Natural killer cell treated with Interleukin-12 subunit alpha and Interleukin-12 subunit beta and Interleukin-15 and Interleukin-18, amount 100 ng/mL, for 72 hours (primary cell): ENCODE data around the gene SIPA1L2. TPM values are rescaled to one million over a fixed set of nuclear protein-coding genes. Genes with fewer than 3 reads are reported as not detected.

Experiments used
- ATAC-seq, 2 donors: fragments of 150-1000 bp; cut with Tn5 transposase in 1 of 2; sonication (Bioruptor Pico), chemical (Tn5 transposase) in 1 of 2; 2 replicates each; pipeline ENCODE4 v1.10.0; 2021
- DNase-seq: peaks from one replicate; pipeline ENCODE4 v3.0.0; 2022; ENCODE audit warnings: low spot score
- H3K27ac Mint-ChIP-seq, 2 donors: 1 replicate in 1 of 2; 2 replicates in 1 of 2; pipeline ENCODE4 v1.8.0; 2022; ENCODE audit warnings: mixed read lengths in 2 of 2, mild to moderate bottlenecking in 1 of 2, moderate library complexity in 1 of 2
- H3K27me3 Mint-ChIP-seq, 2 donors: 1 replicate in 1 of 2; 2 replicates in 1 of 2; pipeline ENCODE4 v1.8.0; 2022; ENCODE audit warnings: mixed read lengths in 2 of 2
- H3K36me3 Mint-ChIP-seq: one replicate; pipeline ENCODE4 v1.8.0; 2022; ENCODE audit warnings: mixed read lengths
- H3K4me1 Mint-ChIP-seq, 2 donors: 1 replicate in 1 of 2; 2 replicates in 1 of 2; pipeline ENCODE4 v1.8.0; 2022; ENCODE audit warnings: low read depth in 2 of 2, mixed read lengths in 2 of 2, mild to moderate bottlenecking in 1 of 2
- H3K4me3 Mint-ChIP-seq: one replicate; pipeline ENCODE4 v1.8.0; 2022; ENCODE audit warnings: mixed read lengths
- H3K9me3 Mint-ChIP-seq: 2 replicates; pipeline ENCODE4 v1.8.0; 2022; ENCODE audit warnings: mixed read lengths
- total RNA-seq, 2 donors: library from RNA; stranded (reverse); gene quantifications; one replicate each; pipeline ENCODE4 v1.2.3, GENCODE V29; 2022

The SIPA1L2 gene
- total RNA-seq, 2 donors from 2014 or later = 2.4 to 3.7 TPM

GRCh38 chr1:232599178-232600041 is 30.5 kb downstream of the SIPA1L2 start:
- DNase-seq (no peak), ATAC-seq (peak in 1 of 2 donors; percentile 28)
- Mint-ChIP-seq H3K4me1 (peaks cover 8 to 20% of the 10 kb centered on the region in 2 donors), H3K36me3 (no peaks in the 10 kb centered on the region), H3K27ac (peak overlapping the region in 1 of 2 donors; percentile 45), H3K9me3 (no peaks in the 10 kb centered on the region), H3K27me3 (peaks cover 0 to 3% of the 10 kb centered on the region in 2 donors), H3K4me3 (peak overlapping the region; percentile 52)

GRCh38 chr1:232598837-232599177 is 31.1 kb downstream of the SIPA1L2 start:
- Mint-ChIP-seq H3K9me3 (no peaks in the 10 kb centered on the region), H3K36me3 (no peaks in the 10 kb centered on the region), H3K4me3 (peak overlapping the region; percentile 52), H3K27me3 (peaks cover 0 to 3% of the 10 kb centered on the region in 2 donors), H3K27ac (peak overlapping the region in 1 of 2 donors; percentile 45), H3K4me1 (peaks cover 8 to 20% of the 10 kb centered on the region in 2 donors)
- DNase-seq (no peak), ATAC-seq (no peak)

- peaks cover 8 to 20% of the 10 kb centered on the region in 2 donors for H3K4me1 Mint-ChIP-seq
- H3K27ac Mint-ChIP-seq = no peak overlapping the region
- H3K27me3 Mint-ChIP-seq = peaks cover 0 to 3% of the 10 kb centered on the region in 2 donors
- H3K4me3 Mint-ChIP-seq = no peak overlapping the region
- no peaks in the 10 kb centered on the region for H3K36me3 Mint-ChIP-seq
- H3K9me3 Mint-ChIP-seq = no peaks in the 10 kb centered on the region
- ATAC-seq = no peak
- no peak for DNase-seq
Measured at GRCh38 chr1:232598133-232598532, 31.8 kb downstream of the SIPA1L2 start.

GRCh38 chr1:232597721-232598120 is 32.2 kb downstream of the SIPA1L2 start:
- Mint-ChIP-seq H3K4me3 (no peak overlapping the region), H3K4me1 (peaks cover 8 to 20% of the 10 kb centered on the region in 2 donors), H3K9me3 (no peaks in the 10 kb centered on the region), H3K27me3 (peaks cover 0 to 3% of the 10 kb centered on the region in 2 donors), H3K27ac (no peak overlapping the region), H3K36me3 (no peaks in the 10 kb centered on the region)
- no peak for DNase-seq
- no peak for ATAC-seq

- Mint-ChIP-seq H3K36me3 (no peaks in the 10 kb centered on the region), H3K9me3 (no peaks in the 10 kb centered on the region), H3K4me1 (peaks cover 8 to 20% of the 10 kb centered on the region in 2 donors), H3K27ac (no peak overlapping the region), H3K4me3 (peak overlapping the region; percentile 23), H3K27me3 (peaks cover 0 to 3% of the 10 kb centered on the region in 2 donors)
- no peak for ATAC-seq
- DNase-seq = no peak
Measured at GRCh38 chr1:232596666-232597303, 33.1 kb downstream of the SIPA1L2 start.

GRCh38 chr1:232594768-232595698 is 34.9 kb downstream of the SIPA1L2 start:
- peaks cover 0 to 3% of the 10 kb centered on the region in 2 donors for H3K27me3 Mint-ChIP-seq
- no peak overlapping the region for H3K4me3 Mint-ChIP-seq
- ATAC-seq = no peak
- no peak overlapping the region for H3K27ac Mint-ChIP-seq
- no peaks in the 10 kb centered on the region for H3K9me3 Mint-ChIP-seq
- no peak for DNase-seq
- H3K36me3 Mint-ChIP-seq = no peaks in the 10 kb centered on the region
- H3K4me1 Mint-ChIP-seq = peaks cover 9 to 17% of the 10 kb centered on the region in 2 donors

GRCh38 chr1:232593717-232594502 is 36.0 kb downstream of the SIPA1L2 start:
- ATAC-seq (no peak), DNase-seq (no peak)
- Mint-ChIP-seq H3K27ac (no peak overlapping the region), H3K4me3 (no peak overlapping the region), H3K9me3 (peaks cover 5% of the 10 kb centered on the region), H3K36me3 (peaks cover 5% of the 10 kb centered on the region), H3K27me3 (peaks cover 0 to 5% of the 10 kb centered on the region in 2 donors), H3K4me1 (peaks cover 6 to 8% of the 10 kb centered on the region in 2 donors)

- H3K4me3 Mint-ChIP-seq = no peak overlapping the region
- peaks cover 8% of the 10 kb centered on the region for H3K9me3 Mint-ChIP-seq
- peaks cover 0 to 9% of the 10 kb centered on the region in 2 donors for H3K27me3 Mint-ChIP-seq
- H3K27ac Mint-ChIP-seq = no peak overlapping the region
- ATAC-seq (peak in 1 of 2 donors; percentile 8), DNase-seq (no peak)
- H3K4me1 Mint-ChIP-seq = peaks cover 5 to 10% of the 10 kb centered on the region in 2 donors
- peaks cover 14% of the 10 kb centered on the region for H3K36me3 Mint-ChIP-seq
Measured at GRCh38 chr1:232591344-232591743, 38.6 kb downstream of the SIPA1L2 start.

- Mint-ChIP-seq H3K36me3 (peaks cover 14% of the 10 kb centered on the region), H3K27me3 (peaks cover 0 to 9% of the 10 kb centered on the region in 2 donors), H3K9me3 (peaks cover 8% of the 10 kb centered on the region), H3K27ac (no peak overlapping the region), H3K4me3 (no peak overlapping the region), H3K4me1 (peaks cover 5 to 10% of the 10 kb centered on the region in 2 donors)
- no peak for DNase-seq
- no peak for ATAC-seq
Measured at GRCh38 chr1:232590744-232591082, 39.2 kb downstream of the SIPA1L2 start.

- Mint-ChIP-seq H3K36me3 (peaks cover 14% of the 10 kb centered on the region), H3K27me3 (peaks cover 0 to 9% of the 10 kb centered on the region in 2 donors), H3K9me3 (peaks cover 8% of the 10 kb centered on the region), H3K4me1 (peaks cover 5 to 10% of the 10 kb centered on the region in 2 donors), H3K4me3 (no peak overlapping the region), H3K27ac (peak overlapping the region in 1 of 2 donors; percentile 40)
- no peak for ATAC-seq
- DNase-seq = no peak
Measured at GRCh38 chr1:232589812-232590743, 39.9 kb downstream of the SIPA1L2 start.

GRCh38 chr1:232589111-232589811 is 40.7 kb downstream of the SIPA1L2 start:
- Mint-ChIP-seq H3K4me3 (no peak overlapping the region), H3K4me1 (peaks cover 5 to 10% of the 10 kb centered on the region in 2 donors), H3K36me3 (peaks cover 14% of the 10 kb centered on the region), H3K9me3 (peaks cover 8% of the 10 kb centered on the region), H3K27ac (peak overlapping the region in 1 of 2 donors; percentile 40), H3K27me3 (peaks cover 0 to 9% of the 10 kb centered on the region in 2 donors)
- DNase-seq (no peak), ATAC-seq (no peak)
